Right atrium auricular region (tissue), 2 donors: ENCODE results near the gene CLEC18B. TPM values are rescaled to one million over a fixed set of nuclear protein-coding genes. Genes with fewer than 3 reads are reported as not detected.
A peak's percentile ranks its signal among the peaks of the same experiment; 100 is the strongest.
"Not testable (repeated sequence)": the region's sequence is repeated elsewhere in the genome, so short reads cannot be mapped to it uniquely, and the experiment has no call there.

Experiments
- DNase-seq: peaks from one replicate; pipeline ENCODE4 v3.0.0-alpha.2; 2019; ENCODE audit warnings: low spot score
- H3K27ac ChIP-seq, 2 donors: fragments of 200-600 bp; sonication (generic); 1 replicate in 1 of 2; 2 replicates in 1 of 2; pipeline ENCODE4 v1.5.1; 2016 to 2019
- H3K27me3 ChIP-seq, 2 donors: fragments of 200-600 bp; sonication (generic); one replicate each; pipeline versions ENCODE4 v1.5.1 to v1.6.0; 2017 to 2019
- H3K36me3 ChIP-seq: fragments of 200-600 bp; sonication (generic); one replicate; pipeline ENCODE4 v1.5.1; 2016
- H3K4me1 ChIP-seq, 2 donors: fragments of 200-600 bp; sonication (generic); one replicate each; pipeline versions ENCODE4 v1.5.1 to v1.6.0; 2017 to 2019
- H3K4me3 ChIP-seq, 2 donors: fragments of 200-600 bp; sonication (generic); 1 replicate in 1 of 2; 2 replicates in 1 of 2; pipeline ENCODE4 v1.5.1; 2017 to 2019; ENCODE audit warnings: mild to moderate bottlenecking in 1 of 2, moderate library complexity in 1 of 2
- H3K9me3 ChIP-seq, 2 donors: fragments of 200-600 bp; sonication (generic); one replicate each; pipeline ENCODE4 v1.5.1; 2019
- total RNA-seq, 2 donors: library from RNA; depleted of rRNA; stranded (reverse); fragments of >200 nt; gene quantifications; one replicate each; pipeline ENCODE4 v1.1.0, GENCODE V29; 2016

Gene CLEC18B
- total RNA-seq, 2 donors from 2014 or later = not detected

GRCh38 chr16:74412775-74413390 is 8.4 kb downstream of the CLEC18B start:
- not testable (repeated sequence) for H3K4me1 ChIP-seq, H3K9me3 ChIP-seq, H3K27me3 ChIP-seq, H3K36me3 ChIP-seq, H3K4me3 ChIP-seq, DNase-seq, H3K27ac ChIP-seq

- not testable (repeated sequence) for H3K27ac ChIP-seq, H3K36me3 ChIP-seq, H3K4me3 ChIP-seq, H3K27me3 ChIP-seq, DNase-seq, H3K9me3 ChIP-seq, H3K4me1 ChIP-seq
Measured at GRCh38 chr16:74412138-74412774, 9.0 kb downstream of the CLEC18B start.

- not testable (repeated sequence) for DNase-seq, H3K36me3 ChIP-seq, H3K4me1 ChIP-seq, H3K4me3 ChIP-seq, H3K27me3 ChIP-seq, H3K27ac ChIP-seq, H3K9me3 ChIP-seq
Measured at GRCh38 chr16:74410981-74411380, 10.3 kb downstream of the CLEC18B start.

GRCh38 chr16:74410057-74410957 is 11.0 kb downstream of the CLEC18B start:
- not testable (repeated sequence) for H3K27me3 ChIP-seq, DNase-seq

GRCh38 chr16:74409185-74409981 is 11.9 kb downstream of the CLEC18B start:
- H3K36me3 ChIP-seq, H3K27me3 ChIP-seq, H3K9me3 ChIP-seq, H3K27ac ChIP-seq, DNase-seq, H3K4me3 ChIP-seq, H3K4me1 ChIP-seq: not testable (repeated sequence)

More at GRCh38 chr16:74410057-74410957, 11.0 kb downstream of the CLEC18B start:
- H3K4me3 ChIP-seq, H3K36me3 ChIP-seq, H3K9me3 ChIP-seq, H3K4me1 ChIP-seq, H3K27ac ChIP-seq: not testable (repeated sequence)

GRCh38 chr16:74407362-74407705 is 13.9 kb downstream of the CLEC18B start:
- DNase-seq, H3K36me3 ChIP-seq, H3K27me3 ChIP-seq, H3K9me3 ChIP-seq, H3K4me1 ChIP-seq: not testable (repeated sequence)
- H3K4me3 ChIP-seq = peak overlapping the region; percentile 35 to 51
- H3K27ac ChIP-seq = peak overlapping the region; percentile 70 to 76

GRCh38 chr16:74406600-74407361 is 14.5 kb downstream of the CLEC18B start:
- not testable (repeated sequence) for H3K27me3 ChIP-seq, DNase-seq, H3K36me3 ChIP-seq, H3K4me1 ChIP-seq, H3K9me3 ChIP-seq
- Histone ChIP-seq H3K4me3 (peak overlapping the region; percentile 35 to 51), H3K27ac (peak overlapping the region; percentile 70 to 76)

GRCh38 chr16:74404148-74404933 is 16.9 kb downstream of the CLEC18B start:
- not testable (repeated sequence) for H3K4me1 ChIP-seq, DNase-seq, H3K4me3 ChIP-seq, H3K9me3 ChIP-seq, H3K27ac ChIP-seq, H3K36me3 ChIP-seq, H3K27me3 ChIP-seq

- not testable (repeated sequence) for H3K27ac ChIP-seq, H3K4me3 ChIP-seq, H3K27me3 ChIP-seq, DNase-seq, H3K36me3 ChIP-seq, H3K9me3 ChIP-seq
- peaks cover 0 to 15% of the 10 kb centered on the region in 2 donors for H3K4me1 ChIP-seq
Measured at GRCh38 chr16:74400238-74400637, 21.0 kb downstream of the CLEC18B start.

GRCh38 chr16:74398212-74398895 is 22.9 kb downstream of the CLEC18B start:
- not testable (repeated sequence) for H3K9me3 ChIP-seq, H3K36me3 ChIP-seq, H3K27me3 ChIP-seq, H3K4me3 ChIP-seq, DNase-seq, H3K27ac ChIP-seq
- peaks cover 0 to 15% of the 10 kb centered on the region in 2 donors for H3K4me1 ChIP-seq

GRCh38 chr16:74396521-74397017 is 24.7 kb downstream of the CLEC18B start:
- H3K4me1 ChIP-seq = peaks cover 0 to 15% of the 10 kb centered on the region in 2 donors
- not testable (repeated sequence) for H3K36me3 ChIP-seq, H3K4me3 ChIP-seq, DNase-seq, H3K27ac ChIP-seq, H3K27me3 ChIP-seq, H3K9me3 ChIP-seq

GRCh38 chr16:74394604-74395003 is 26.7 kb downstream of the CLEC18B start:
- DNase-seq, H3K27me3 ChIP-seq, H3K27ac ChIP-seq, H3K9me3 ChIP-seq, H3K4me3 ChIP-seq, H3K36me3 ChIP-seq: not testable (repeated sequence)
- H3K4me1 ChIP-seq = peaks cover 0 to 15% of the 10 kb centered on the region in 2 donors
